ENCODE data around the gene IFT43. TPM values are rescaled to one million over a fixed set of nuclear protein-coding genes. Genes with fewer than 3 reads are reported as not detected.

IFT43 gene
- polyA plus RNA-seq, 3 donors = 50.3 to 51.3 (median 51.2) TPM

DNA sequence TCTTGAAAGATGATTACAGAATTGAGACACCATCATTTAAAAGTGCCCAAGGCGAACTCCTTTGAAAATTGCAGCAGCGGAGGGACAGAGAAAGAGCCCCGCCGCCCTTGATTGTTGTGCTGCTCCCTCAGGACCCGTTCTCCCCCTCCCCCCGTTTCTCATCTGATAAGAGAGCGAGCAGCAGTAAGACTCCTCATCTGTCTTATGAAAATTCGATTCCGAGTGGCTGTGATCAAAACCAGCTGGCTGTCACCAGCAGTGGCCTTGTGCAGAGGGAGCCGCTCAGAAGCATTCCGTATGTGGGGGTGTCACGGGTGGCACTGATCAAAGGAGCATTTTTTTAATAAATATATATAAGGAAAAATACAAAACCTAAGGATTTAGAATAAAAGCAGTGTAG, 88.2 kb downstream of the IFT43 start:
- DNase-seq = no peak

DNA sequence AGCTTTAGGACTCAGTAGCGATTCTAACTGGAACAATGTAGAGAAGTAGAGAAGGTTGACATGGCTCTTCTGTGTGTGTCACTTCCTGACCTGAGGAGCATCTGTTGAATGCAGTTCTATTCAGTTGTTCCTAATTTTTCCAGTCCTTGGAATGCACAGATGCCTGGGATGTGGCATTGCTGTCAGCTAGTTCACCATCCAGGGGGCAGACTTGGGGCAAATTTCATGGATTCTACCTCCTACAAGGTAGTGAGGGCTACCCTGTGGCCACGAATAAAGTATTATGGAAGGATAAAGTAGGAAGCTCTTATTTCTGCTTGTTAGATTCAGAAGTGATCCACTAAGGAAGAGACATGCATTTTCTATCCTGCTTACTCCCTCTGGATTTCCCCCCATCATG, 91.8 kb downstream of the IFT43 start:
- DNase-seq = no peak

DNA sequence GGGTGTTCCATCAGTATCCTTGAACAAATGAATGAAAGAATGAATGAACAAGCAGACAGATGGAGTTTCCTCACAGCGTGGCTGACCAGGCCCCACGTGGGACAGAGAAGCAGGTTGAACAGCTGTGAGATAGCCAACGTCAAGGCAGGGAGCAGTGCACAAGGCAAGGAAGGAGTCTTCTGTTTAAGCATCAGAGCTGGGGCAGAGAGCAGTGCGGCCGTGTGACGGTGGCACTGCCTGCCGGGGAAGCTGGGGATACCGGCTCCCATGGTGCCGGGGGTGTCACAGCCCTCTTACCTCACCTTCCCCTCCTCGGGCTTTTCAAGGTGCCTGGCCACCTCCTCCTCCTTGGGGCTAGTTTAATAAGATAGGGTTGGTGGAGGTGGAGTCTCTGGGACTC, 92.9 kb downstream of the IFT43 start:
- DNase-seq = no peak

DNA sequence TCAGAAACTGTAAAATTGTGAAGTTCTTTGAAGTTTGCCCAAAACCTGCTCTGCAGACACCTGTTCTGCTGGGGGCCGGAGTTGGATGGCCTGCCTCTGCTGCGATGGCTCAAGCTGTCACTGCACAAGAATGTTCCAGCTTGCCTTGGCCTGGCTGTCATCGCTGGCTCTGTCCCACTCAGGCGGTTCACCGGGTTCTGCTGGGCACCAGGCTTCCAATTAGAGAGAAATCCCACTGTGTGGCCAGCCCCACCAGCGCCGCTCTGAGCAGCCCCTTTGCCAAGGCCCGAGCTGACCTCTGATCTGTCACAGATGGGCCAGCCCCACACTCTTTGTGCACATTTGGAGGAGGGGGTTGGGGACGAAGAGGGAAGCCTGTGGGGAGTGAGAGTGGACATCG, 94.5 kb downstream of the IFT43 start:
- no peak for DNase-seq

DNA sequence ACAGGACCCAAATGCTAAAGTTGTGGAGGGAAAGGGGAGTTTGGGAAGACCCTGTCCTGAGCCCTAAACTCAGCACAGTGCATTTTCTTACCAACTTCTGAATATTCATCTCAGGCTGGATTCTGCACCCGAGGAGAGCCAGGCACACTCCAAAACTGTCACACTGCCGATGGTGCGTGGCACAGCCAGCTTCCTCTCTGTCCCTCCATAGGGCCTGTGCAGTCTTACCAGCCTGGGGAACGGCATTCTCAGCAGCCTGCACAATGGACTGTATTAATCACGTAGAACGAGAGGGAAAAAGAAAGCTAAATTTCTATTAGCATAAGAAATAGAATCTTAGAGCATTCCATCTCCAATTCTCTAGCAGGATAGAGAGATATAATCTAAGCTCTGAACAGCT, 94.9 kb downstream of the IFT43 start:
- no peak for DNase-seq

DNA sequence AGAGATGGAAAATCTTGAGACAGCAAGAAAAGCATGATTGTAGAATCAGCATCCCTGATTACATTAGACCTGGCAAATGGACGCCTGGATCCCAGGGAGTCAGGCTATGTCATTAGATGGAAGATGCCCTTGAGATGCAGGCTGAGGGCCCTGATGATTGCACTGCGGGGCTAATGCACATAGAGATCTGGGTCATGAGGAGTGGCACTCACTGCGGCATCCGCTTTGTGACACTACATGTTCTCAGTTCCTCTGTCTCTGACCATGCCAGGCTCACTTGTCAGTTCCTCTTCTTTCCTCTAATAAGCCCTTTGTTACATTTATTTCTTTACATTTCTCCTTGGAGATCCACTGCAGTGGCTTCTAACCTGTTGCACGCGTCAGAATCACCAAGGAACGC, 96.1 kb downstream of the IFT43 start:
- no peak for DNase-seq

DNA sequence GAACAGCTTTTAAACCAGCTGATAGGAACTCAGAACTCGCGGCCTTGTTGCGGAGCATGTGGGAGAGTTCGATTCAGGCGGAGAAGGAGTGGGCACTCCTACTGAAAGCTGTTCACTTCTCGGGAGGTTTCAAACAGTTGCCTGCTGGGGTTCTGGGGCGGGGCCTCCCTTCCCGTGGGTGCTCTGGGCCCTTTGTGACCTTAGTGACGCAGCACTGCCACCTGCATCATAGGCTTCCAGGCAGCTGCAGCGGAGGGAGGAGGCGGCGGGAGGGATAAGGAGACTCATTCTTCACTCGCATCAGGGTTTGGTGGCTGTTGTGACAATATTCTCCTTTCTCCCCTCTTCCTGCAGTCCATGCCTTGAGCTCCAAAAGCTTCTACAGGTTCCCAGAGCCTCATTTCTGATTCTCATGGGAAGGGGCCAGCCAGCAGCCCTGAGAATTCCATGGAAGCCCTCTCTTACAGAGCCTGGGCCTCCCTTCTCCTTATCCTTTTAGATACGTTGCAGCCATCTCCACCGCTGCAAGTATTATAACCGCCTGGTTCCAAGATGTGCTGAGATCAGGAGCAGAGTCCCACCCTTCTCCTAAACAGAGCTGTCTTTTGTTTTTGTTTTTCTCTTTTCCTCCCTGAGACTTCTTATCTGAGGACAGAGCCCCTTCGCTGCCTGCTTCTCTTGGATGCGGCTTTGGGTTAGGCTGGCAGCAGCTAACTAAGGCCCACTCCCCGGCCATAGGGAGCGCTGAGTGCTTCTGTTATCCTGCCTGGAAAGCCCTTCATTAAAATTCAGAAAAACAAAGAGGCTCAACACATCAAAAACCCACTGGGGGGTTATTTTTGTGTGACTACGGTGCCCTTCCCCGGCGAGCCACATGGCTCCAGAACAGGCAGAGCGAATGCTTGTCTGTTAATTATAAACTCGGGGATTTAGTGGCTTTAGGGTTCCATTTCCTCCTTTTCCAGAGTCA, 98.5 kb downstream of the IFT43 start:
- no peak for DNase-seq

DNA sequence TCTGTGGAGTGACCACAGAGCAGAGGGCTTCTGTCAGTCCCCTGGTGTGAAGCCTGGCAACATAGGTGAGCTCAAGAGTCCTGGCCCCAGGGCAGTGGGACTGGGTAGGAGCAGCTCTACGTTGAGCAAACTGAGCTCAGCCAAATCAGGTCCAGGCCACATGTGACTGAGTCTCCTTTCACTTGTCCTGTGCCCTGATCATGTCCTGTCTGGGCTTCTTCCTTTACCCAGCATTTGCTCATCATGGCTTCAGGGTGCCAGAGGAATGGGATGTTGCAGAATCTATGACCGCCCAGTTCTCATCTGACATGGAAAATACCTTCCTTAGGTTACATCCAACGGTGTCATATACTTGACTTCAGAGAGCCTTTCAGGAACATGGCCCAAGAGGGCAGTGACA, 99.8 kb downstream of the IFT43 start:
- no peak for DNase-seq

DNA sequence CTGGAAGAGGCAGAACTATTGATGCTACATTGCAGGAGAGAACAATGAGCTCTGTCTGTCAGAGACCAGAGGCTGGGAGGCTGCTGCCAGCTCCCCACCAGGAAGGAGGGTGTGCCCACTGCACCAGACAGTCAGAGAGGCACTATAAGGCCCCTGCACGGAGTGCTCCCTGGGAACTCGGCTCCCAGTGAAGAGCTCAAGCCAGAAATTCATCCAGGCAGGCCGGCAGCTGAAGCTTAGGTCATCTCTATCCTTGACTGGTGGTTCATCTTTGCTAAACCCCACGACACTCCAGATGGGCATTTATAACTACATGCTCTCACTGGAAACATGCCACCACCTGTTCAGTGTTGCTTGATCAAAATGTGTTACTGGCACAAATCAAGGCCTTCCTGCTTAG, 101.1 kb downstream of the IFT43 start:
- DNase-seq = no peak

DNA sequence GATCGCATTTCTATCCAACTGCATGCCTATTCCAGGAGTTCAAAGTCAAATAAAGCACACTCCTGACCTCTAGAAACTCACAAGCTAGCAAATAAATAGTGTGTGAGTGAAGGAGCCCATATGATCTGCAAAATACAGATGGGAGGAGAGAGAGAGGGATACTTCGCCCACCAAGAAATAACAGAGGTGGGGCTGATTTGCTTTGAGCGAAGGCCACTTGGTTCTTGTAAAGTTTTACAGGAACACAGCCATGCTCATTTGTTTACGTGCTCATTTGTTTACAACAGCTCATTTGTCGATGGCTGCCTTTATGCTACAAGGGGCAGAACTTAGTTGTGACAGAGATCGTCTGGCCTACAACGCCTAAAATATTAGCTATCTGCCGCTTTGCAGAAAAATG, 102.8 kb downstream of the IFT43 start:
- DNase-seq = no peak

DNA sequence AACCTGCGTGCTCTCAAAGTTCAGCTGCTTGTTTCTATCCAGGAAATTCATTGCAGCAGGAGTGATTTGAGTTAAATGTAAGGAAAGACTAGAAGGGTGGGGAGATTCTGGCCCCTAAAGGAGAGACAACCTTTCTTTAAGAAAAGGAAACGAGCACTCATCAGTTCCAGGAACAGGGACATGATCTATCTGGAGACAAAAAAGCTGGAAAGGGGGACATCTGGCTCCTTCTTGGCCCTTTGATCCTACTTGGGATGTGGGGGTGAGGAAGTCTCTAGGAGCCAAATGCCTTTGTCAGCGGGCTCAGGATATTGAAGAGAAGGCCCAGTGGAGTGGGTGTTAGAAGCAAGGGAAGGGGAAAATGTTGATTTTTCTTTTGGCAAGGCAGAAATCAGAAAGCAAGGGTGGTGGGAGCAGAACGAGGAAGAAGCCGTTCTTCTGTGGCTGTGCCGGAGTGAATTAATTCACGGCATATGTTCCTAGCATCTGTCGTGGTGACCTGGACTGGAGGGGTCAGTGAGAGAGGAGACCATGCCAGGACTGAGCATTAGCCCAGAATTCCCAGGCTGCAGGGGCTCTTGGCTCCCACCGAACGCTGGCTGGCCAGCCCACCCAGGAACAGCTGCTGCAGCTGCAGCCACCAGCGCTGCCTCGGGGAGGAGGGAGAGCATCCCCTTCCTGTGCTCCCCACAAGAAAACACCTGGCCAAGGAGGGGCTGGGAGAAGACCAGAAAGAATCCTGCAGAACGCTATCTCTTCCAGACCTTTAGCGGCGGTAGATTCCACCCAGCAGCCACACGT, 103.4 kb downstream of the IFT43 start:
- DNase-seq = no peak

DNA sequence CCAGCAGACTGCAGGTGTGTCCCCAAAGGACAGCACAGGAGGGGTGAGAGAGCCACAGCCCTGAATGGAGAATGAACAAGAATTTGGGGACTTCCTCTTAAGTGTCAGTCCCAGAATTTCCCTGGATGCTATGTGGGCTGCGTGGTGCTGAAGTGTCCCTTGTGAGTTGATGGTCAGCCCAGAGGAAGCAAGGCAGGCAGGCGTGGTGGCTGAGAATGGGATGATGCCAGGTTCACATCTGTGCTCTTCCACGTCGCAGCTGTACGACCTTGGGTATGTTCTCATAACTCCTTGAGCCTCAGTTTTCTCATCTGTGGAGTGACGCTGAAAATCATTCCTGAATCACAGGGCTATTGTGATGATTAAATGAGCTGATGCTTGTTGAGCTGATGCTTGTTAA, 104.0 kb downstream of the IFT43 start:
- no peak for DNase-seq

DNA sequence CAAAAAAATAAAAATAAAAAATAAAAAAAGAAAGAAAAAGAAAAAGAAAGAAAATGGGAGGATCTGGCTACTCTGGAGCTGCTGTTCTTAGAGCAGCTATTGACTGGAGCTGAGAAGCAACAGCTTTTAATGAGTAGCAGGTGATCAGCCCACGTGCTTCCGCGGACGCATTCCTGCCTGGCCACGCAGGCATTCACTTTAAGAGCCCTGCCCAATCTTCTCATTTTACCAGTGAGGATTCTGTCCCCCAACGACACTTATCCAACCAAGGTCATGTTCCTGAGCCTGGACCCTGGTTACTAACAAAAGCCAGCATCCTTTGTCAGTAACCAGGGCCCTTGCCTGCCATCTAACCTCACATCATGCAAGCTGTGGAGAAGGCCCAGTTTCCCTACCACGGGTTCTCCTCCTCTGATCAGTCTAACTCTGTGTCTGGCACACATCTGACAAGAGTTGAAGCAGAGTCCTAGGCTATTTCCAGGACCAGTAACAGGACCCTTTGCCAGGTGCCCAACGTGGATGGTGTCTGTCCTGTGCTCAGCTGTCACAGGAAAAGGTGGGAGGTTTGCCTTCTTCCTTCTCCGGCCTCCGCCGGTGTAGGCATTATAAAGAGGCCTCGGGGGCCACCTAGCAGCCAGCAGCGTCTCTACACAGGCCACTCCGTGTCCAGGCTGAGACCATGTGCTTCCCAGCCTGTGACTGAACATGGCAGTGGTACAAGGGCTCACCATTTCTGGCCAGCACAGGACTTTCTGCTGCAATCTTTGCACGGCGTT, 105.2 kb downstream of the IFT43 start:
- no peak for DNase-seq

DNA sequence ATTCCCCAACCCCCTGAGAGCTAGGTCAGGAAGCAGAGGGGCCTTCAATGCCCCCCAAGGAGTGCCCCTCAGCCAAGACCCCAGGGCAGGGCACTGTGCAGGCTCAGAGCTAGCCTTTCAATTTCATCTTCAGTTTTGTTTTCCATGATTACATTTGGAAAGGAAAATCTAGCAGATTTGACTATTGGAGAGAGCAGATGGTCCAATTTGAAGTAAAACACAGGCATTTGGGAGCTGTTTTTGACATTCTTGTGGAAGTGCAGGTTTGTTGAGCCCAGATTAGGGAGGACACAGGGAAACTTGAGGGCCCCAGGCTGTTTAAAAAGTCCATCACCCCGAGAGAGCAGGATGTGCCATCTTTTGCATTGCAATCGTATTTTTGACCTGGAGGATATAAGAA, 107.5 kb downstream of the IFT43 start:
- DNase-seq = no peak

DNA sequence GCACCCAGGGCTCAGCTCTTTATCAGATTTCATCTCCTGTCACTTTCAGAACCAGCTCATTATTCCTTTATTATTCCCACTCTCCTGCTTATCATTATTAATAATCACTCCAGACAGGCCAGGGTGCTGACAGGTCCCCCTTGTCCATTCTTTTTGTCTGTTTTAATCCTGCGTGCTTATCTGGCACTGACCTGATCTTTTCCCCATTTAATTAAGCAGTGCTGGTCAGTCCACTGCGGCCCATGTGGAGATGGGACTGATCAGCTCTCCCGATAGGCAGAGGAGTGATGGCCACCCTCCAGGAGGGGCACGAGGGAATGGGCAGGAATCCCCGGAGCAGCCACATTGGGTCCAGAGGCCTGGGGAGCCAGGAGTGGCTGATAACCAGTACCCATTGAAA, 110.7 kb downstream of the IFT43 start:
- DNase-seq = no peak

DNA sequence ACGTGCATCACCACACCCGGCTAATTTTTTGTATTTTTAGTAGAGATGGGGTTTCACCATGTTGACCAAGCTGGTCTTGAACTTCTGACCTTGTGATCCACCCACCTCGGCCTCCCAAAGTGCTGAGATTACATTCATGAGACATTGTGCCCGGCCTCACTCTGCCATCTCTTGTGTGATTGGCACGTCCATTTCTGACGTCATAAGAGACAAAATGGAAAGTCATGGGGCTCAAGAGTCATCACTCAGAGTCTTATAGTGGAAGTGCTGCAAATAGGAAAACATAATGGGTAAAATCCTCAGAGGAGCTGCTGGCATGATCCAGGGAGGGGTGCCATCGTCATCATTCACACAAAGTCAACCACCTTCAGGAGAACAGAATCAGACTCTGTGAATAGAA, 112.0 kb downstream of the IFT43 start:
- DNase-seq = no peak

DNA sequence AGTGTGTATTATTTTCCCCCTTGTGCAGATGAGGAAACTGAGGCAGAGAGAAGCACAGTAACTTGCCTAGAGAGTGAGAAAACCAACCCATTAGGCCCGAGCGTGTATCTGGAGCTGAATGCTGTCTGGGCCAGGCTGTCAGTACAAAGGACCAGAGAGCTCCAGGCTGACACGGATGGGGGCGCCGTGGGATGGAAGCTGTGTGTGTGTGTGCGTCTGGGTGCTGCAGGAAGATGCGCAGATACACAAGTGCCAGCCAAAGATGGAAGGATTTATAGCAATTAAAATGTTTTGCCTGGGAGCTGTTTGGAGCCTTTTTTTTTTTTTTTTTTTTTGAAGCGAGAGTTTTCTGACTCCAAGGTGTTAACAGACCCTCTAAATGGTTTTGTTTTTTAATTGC, 112.5 kb downstream of the IFT43 start:
- DNase-seq = no peak

DNA sequence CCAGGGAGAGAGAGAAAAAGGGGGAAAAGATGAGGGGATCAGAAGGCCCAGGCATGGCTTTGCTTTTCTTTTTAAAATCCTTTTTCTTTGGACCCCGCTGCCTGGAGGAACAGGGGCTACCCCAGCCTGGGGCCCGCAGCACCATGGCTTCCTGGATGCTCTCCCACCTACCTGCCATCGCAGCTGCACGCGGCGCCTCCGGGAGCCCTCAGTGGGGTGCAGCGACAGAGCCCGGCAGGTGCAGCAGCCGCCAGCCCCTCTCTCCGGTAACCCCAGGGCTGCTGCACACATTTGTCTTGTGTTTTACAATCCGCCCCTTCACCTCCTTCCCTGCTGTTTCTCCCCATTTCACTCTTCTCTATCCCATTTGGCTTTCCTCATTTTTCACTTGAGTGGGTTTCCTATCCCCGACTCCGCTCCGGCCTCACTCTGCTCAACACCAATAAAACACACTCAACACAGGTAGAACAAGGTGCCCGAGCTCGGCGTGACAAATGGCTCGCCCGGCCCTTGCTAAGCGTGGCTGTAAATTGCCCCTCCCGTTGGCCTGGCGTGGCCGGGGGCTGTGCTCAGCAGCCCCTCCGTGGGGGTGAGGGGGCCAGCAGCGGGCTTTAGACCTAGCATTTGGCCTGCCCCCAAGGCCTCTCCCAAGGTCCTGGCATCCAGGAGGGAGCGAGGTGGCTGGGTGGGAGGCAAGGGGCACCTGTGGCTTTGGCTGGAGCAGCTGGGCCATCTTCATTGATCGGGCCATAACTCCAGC, 113.5 kb downstream of the IFT43 start:
- no peak for DNase-seq

DNA sequence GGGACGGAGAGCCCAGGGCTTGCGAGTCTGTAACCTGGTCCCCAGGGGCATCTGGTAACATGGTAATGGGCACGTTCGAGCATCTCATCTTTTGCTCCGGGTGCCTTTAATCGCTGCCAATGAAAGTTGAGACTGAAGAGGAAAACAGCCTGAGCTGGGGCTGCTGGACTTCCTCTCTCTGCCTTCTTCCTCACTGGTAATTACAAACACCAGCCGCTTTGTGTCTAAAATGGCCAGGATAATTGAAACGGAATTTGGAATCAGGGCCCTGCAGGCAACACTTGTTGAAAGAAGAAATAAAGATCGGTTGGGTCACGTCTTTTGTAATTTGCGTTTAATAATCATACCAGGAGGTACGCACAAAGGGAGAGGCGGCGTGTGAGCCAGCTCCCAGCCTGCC, 114.7 kb downstream of the IFT43 start:
- no peak for DNase-seq

DNA sequence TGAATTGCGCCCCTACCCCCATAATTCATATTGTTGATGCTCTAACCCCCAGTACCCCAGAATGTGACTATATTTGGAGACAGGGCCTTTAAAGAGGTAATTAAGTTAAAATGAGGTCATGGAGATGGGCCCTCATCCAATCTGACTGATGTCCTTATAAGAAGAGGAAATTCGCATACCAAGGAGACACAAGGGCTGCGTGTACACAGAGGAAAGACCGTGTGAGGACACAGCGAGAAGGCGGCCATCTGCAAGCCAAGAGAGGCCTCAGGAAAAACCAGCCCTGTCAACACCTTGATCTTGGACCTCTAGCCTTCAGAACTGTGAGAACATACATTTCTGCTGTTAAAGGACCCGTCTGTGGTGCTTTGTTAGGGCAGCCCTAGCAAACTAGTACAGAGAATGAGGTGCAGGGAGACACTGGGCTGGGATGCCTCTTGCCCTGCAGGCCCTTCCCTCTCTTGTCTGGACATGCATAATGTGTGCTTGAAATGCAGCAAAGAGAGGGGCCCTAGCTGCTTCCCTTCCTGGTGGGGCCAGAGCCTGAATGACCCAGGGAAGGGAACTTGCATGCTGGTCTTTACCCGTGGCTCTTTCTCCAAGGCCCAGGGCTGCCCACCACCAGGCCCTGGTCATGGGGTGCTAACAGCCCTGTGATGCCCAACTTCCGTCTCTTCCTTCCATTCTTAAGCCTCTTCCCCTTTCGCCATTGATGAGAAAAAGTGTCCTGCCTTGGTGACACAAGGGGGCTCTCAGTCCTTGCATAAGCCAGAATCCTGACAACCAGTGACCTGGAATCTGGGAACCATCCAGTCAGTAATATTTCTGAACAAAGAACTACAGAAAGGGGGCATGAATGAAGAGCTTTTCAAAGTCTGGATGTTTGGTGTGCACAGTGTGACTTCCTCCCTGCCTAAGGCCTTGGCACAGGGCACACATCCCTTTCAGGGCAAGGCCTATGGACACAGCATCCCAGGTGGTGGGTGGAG, 116.1 kb downstream of the IFT43 start:
- DNase-seq = no peak
